ENCODE data around the gene ATP4B. TPM values are rescaled to one million over a fixed set of nuclear protein-coding genes. Genes with fewer than 3 reads are reported as not detected.

Gene ATP4B
- total and polyA plus RNA-seq, 2 of the 8 experiments (the other 6 are each of a cell fraction or from before 2014, with no cell fraction given): 0.05 TPM; not detected in 1

GRCh38 chr13:113611996-113612395 is 46.0 kb downstream of the ATP4B start:
- Histone ChIP-seq H3K27ac (ENCODE audit: low read depth, low read length) (no peak overlapping the region), H3K79me1 (ENCODE audit: low read depth, low read length) (peaks cover 40% of the 10 kb centered on the region), H2BK5ac (ENCODE audit: low read depth, low read length) (no peak overlapping the region), H3K23me2 (ENCODE audit: low read depth, low read length) (peaks cover 10% of the 10 kb centered on the region), H3K56ac (replicated peaks; ENCODE audit: insufficient read length, low read depth, low read length) (no peak overlapping the region), H4K20me1 (replicated peaks in 1 of 2; ENCODE audit: control insufficient read depth in 1 of 2, insufficient read depth in 2 of 2, low read length in 2 of 2) (peaks cover 2 to 29% of the 10 kb centered on the region in 2 experiments), H3K4me2 (ENCODE audit: insufficient read depth in 1 of 2, low read depth in 2 of 2, low read length in 2 of 2) (no peak overlapping the region), H2BK12ac (ENCODE audit: low read depth, low read length) (no peak overlapping the region), H4K5ac (ENCODE audit: insufficient read length, low read depth, low read length) (no peak overlapping the region), H3K18ac (ENCODE audit: extremely low read depth, low read length) (no peak overlapping the region), H2BK15ac (ENCODE audit: low read length) (no peak overlapping the region), H2AK5ac (ENCODE audit: low read depth, low read length) (no peak overlapping the region), H3K4me3 (ENCODE audit: extremely low read depth in 1 of 4, insufficient read depth in 2 of 4, low read depth in 3 of 4, low read length in 4 of 4) (no peak overlapping the region), H4K91ac (replicated peaks; ENCODE audit: insufficient read length, low read length) (no peak overlapping the region), H3K36me3 (ENCODE audit: control insufficient read depth in 2 of 4, insufficient read depth in 4 of 4, low read length in 3 of 4) (peaks cover 2 to 13% (median 4%) of the 10 kb centered on the region in 4 experiments; a peak in 4 of 8 replicates), H3K27me3 (replicated peaks in 1 of 4; ENCODE audit: control insufficient read depth in 3 of 4, extremely low read depth in 1 of 4, insufficient read depth in 3 of 4, low read length in 3 of 4) (no peaks in the 10 kb centered on the region; a peak in 1 of 7 replicates), H3K79me2 (ENCODE audit: control insufficient read depth in 1 of 2, insufficient read depth in 2 of 2, low read length in 2 of 2) (peaks cover 7 to 77% of the 10 kb centered on the region in 2 experiments), H3K14ac (ENCODE audit: insufficient read length) (no peak overlapping the region), H2BK120ac (replicated peaks; ENCODE audit: low read depth, low read length) (no peak overlapping the region), H3K23ac (ENCODE audit: insufficient read length) (no peak overlapping the region), H2AFZ (ENCODE audit: low read length) (no peak overlapping the region), H4K8ac (ENCODE audit: extremely low read depth, insufficient read depth, low read length) (no peak overlapping the region), H3K4ac (replicated peaks; ENCODE audit: insufficient read length, low read depth, low read length) (no peak overlapping the region), H2BK20ac (ENCODE audit: low read length) (no peak overlapping the region), H3K4me1 (replicated peaks in 1 of 4; ENCODE audit: control insufficient read depth in 3 of 4, insufficient read depth in 4 of 4, low read length in 3 of 4) (peaks cover 2 to 9% (median 8%) of the 10 kb centered on the region in 4 experiments), H3K9ac (replicated peaks in 1 of 4; ENCODE audit: extremely low read depth in 1 of 4, low read depth in 3 of 4, low read length in 3 of 4) (no peak overlapping the region), H3K9me3 (ENCODE audit: insufficient read depth in 2 of 2, low read depth in 1 of 2, low read length in 1 of 2) (no peaks in the 10 kb centered on the region)
- TF ChIP-seq CHD1 (IDR thresholded peaks at IDR 0.05; ENCODE audit: low read depth, low read length) (no peak), SIX5 (IDR thresholded peaks at IDR 0.05; ENCODE audit: low read depth, low read length) (no peak), KDM5A (IDR thresholded peaks at IDR 0.05; ENCODE audit: low read length) (no peak), CREB1 (IDR thresholded peaks at IDR 0.05) (no peak)
- no peak for FAIRE-seq
- DNase-seq (ENCODE audit: low read depth in 1 of 2, low spot score in 2 of 2): no peak
- POLR2A ChIA-PET (ENCODE audit: partially characterized antibody): interaction anchor here (1.2 to 2.1 kb wide), 3 partner anchors 9 to 22 kb away, joined by 3 to 6 read pairs (median 6); no protein-coding TSS in a partner anchor
- 94% methylated on average over 5 of the region's 5 CpGs; no CpG with 5 or more reads in 1 of the 2 experiments for WGBS, 2 experiments (ENCODE audit: extremely low coverage in 1 of 2, insufficient coverage in 1 of 2, insufficient read length in 1 of 2, insufficient replicate concordance in 2 of 2, low coverage in 1 of 2, low lambda C conversion rate in 2 of 2, missing lambda C conversion rate in 1 of 2)
- CTCF ChIA-PET (ENCODE audit: partially characterized antibody): interaction anchor here (0.7 to 1.3 kb wide), 2 partner anchors 9 to 26 kb away, joined by 3 to 5 read pairs; no protein-coding TSS in a partner anchor

All from H1 (cell line).